ENCODE results near the gene BCAT1. TPM values are rescaled to one million over a fixed set of nuclear protein-coding genes. Genes with fewer than 3 reads are reported as not detected.

Gene BCAT1
- total RNA-seq, 1 experiment from 2014 or later = 0.74 TPM

GRCh38 chr12:24890048-24890803 lies 58.7 kb downstream of the BCAT1 start:
- Histone ChIP-seq H3K4me2 (ENCODE audit: low read length) (no peak overlapping the region), H3K27ac (ENCODE audit: low read depth, low read length) (no peak overlapping the region), H4K20me1 (ENCODE audit: insufficient read depth) (no peaks in the 10 kb centered on the region), H3K36me3 (ENCODE audit: control insufficient read depth in 1 of 2, insufficient read depth in 2 of 2, low read length in 2 of 2) (no peaks in the 10 kb centered on the region), H3K4me3 (replicated peaks in 1 of 2; ENCODE audit: low read depth in 1 of 2, low read length in 2 of 2) (no peak overlapping the region), H3K27me3 (ENCODE audit: insufficient read depth, low read length) (no peaks in the 10 kb centered on the region), H3K79me2 (ENCODE audit: insufficient read depth, low read length) (no peaks in the 10 kb centered on the region), H3K4me1 (ENCODE audit: control insufficient read depth in 1 of 2, insufficient read depth in 2 of 2, low read length in 2 of 2) (no peaks in the 10 kb centered on the region), H3K9me3 (ENCODE audit: control insufficient read depth in 1 of 2, insufficient read depth in 1 of 2, low read depth in 1 of 2, low read length in 2 of 2) (no peaks in the 10 kb centered on the region), H2AFZ (ENCODE audit: low read depth, low read length, poor library complexity, severe bottlenecking) (no peak overlapping the region), H3K9ac (ENCODE audit: low read length) (no peak overlapping the region), H3K9me2 (ENCODE audit: insufficient read depth) (no peaks in the 10 kb centered on the region)
- ChIA-PET CTCF (no interaction called here), RAD21 (ENCODE audit: low non-redundant PET in 1 of 2, low total read pairs in 2 of 2, uncharacterized antibody in 2 of 2, unreplicated experiment in 2 of 2) (no interaction called here), POLR2A (no interaction called here)
- BruUV-seq (replicated peaks) = no TSS peak
- no peak for TF ChIP-seq SRF (IDR thresholded peaks at IDR 0.05; ENCODE audit: low read depth)
- TF ChIP-seq FOSL1 (IDR thresholded peaks at IDR 0.05; ENCODE audit: low read depth) = no peak
- TF ChIP-seq ATF3 (IDR thresholded peaks at IDR 0.05) = no peak
- no peak for TF ChIP-seq POLR2A (IDR thresholded peaks at IDR 0.05; ENCODE audit: borderline replicate concordance, extremely low read depth, insufficient read depth, insufficient read length)
- no peak for TF ChIP-seq JUND (IDR thresholded peaks at IDR 0.05)
- no peak for TF ChIP-seq EZH2 (IDR thresholded peaks at IDR 0.05)
- no peak for TF ChIP-seq YY1 (IDR thresholded peaks at IDR 0.05; ENCODE audit: extremely low read depth, insufficient replicate concordance, low read depth, low read length)
- DNase-seq (ENCODE audit: low read depth, low spot score) (no peak), ATAC-seq (no peak)
- intact Hi-C loops (cut with micrococcal nuclease) = no loop called here

GRCh38 chr12:24889411-24889810 lies 59.5 kb downstream of the BCAT1 start:
- TF ChIP-seq YY1 (IDR thresholded peaks at IDR 0.05; ENCODE audit: extremely low read depth, insufficient replicate concordance, low read depth, low read length) (no peak), MAX (IDR thresholded peaks at IDR 0.05) (no peak), ZFX (IDR thresholded peaks at IDR 0.05) (no peak), EZH2phosphoT487 (IDR thresholded peaks at IDR 0.05; ENCODE audit: borderline replicate concordance) (no peak), TCF7L2 (IDR thresholded peaks at IDR 0.05; ENCODE audit: borderline replicate concordance, extremely low read depth, insufficient read depth, insufficient read length) (no peak), SRF (IDR thresholded peaks at IDR 0.05; ENCODE audit: low read depth) (no peak), SP1 (IDR thresholded peaks at IDR 0.05; ENCODE audit: low read depth) (no peak)
- no peaks in the 10 kb centered on the region for H3K79me2 ChIP-seq (ENCODE audit: insufficient read depth, low read length)
- RAD21 ChIA-PET (ENCODE audit: low non-redundant PET in 1 of 2, low total read pairs in 2 of 2, uncharacterized antibody in 2 of 2, unreplicated experiment in 2 of 2) = no interaction called here
- intact Hi-C loops (cut with micrococcal nuclease) = no loop called here
- H4K20me1 ChIP-seq (ENCODE audit: insufficient read depth) = no peaks in the 10 kb centered on the region
- H3K36me3 ChIP-seq (ENCODE audit: control insufficient read depth in 1 of 2, insufficient read depth in 2 of 2, low read length in 2 of 2) = no peaks in the 10 kb centered on the region
- no TSS peak for BruUV-seq (replicated peaks)
- H3K9me2 ChIP-seq (ENCODE audit: insufficient read depth) = no peaks in the 10 kb centered on the region
- no peak overlapping the region for H3K4me2 ChIP-seq (ENCODE audit: low read length)
- H3K27me3 ChIP-seq (ENCODE audit: insufficient read depth, low read length) = no peaks in the 10 kb centered on the region
- no peak overlapping the region for H2AFZ ChIP-seq (ENCODE audit: low read depth, low read length, poor library complexity, severe bottlenecking)
- CTCF ChIA-PET = no interaction called here
- no peak overlapping the region for H3K27ac ChIP-seq (ENCODE audit: low read depth, low read length)
- H3K4me3 ChIP-seq (replicated peaks in 1 of 2; ENCODE audit: low read depth in 1 of 2, low read length in 2 of 2) = no peak overlapping the region
- no peak for ATAC-seq
- no peaks in the 10 kb centered on the region for H3K4me1 ChIP-seq (ENCODE audit: control insufficient read depth in 1 of 2, insufficient read depth in 2 of 2, low read length in 2 of 2)
- DNase-seq (ENCODE audit: low read depth, low spot score) = no peak
- H3K9ac ChIP-seq (ENCODE audit: low read length) = no peak overlapping the region
- no peaks in the 10 kb centered on the region for H3K9me3 ChIP-seq (ENCODE audit: control insufficient read depth in 1 of 2, insufficient read depth in 1 of 2, low read depth in 1 of 2, low read length in 2 of 2)
- POLR2A ChIA-PET = no interaction called here

All from HCT116 (cell line).